NOMO-1 treated with DMSO at 0.1 percent for 48 hours (cell line): ENCODE measurements around the gene GPRIN2.
"Not testable (repeated sequence)": the region's sequence is repeated elsewhere in the genome, so short reads cannot be mapped to it uniquely, and the experiment has no call there.

Experiments
- DNase-seq: peaks from one replicate; lab custom pipeline; 2025; ENCODE audit not compliant: unreplicated experiment; lab: John Stamatoyannopoulos, UW

GPRIN2 gene

GRCh38 chr10:46556515-46557318, at the start of gene GPRIN2:
Gene GPRIN2, minus strand, starts transcription at chr10:46556658. Its CDS starts 5,922 bp downstream, at chr10:46550736.
- no peak for DNase-seq

GRCh38 chr10:46600516-46600915, 44.1 kb upstream of the GPRIN2 start:
- not testable (repeated sequence) for DNase-seq

GRCh38 chr10:46597616-46598246, 41.3 kb upstream of the GPRIN2 start:
- not testable (repeated sequence) for DNase-seq

- not testable (repeated sequence) for DNase-seq
These were observed 40.1 kb upstream of the GPRIN2 start for GRCh38 chr10:46596570-46596969.

GRCh38 chr10:46594453-46595063, 38.1 kb upstream of the GPRIN2 start:
- not testable (repeated sequence) for DNase-seq

- not testable (repeated sequence) for DNase-seq
These were observed 36.8 kb upstream of the GPRIN2 start for GRCh38 chr10:46593307-46593706.

GRCh38 chr10:46591053-46591452, 34.6 kb upstream of the GPRIN2 start:
- DNase-seq = not testable (repeated sequence)

GRCh38 chr10:46589589-46589988, 33.1 kb upstream of the GPRIN2 start:
- DNase-seq = not testable (repeated sequence)

GRCh38 chr10:46588221-46588620, 31.8 kb upstream of the GPRIN2 start:
- not testable (repeated sequence) for DNase-seq

GRCh38 chr10:46587546-46587945, 31.1 kb upstream of the GPRIN2 start:
- not testable (repeated sequence) for DNase-seq

GRCh38 chr10:46585246-46585645, 28.8 kb upstream of the GPRIN2 start:
- DNase-seq = not testable (repeated sequence)

GRCh38 chr10:46584196-46584595, 27.7 kb upstream of the GPRIN2 start:
- DNase-seq = not testable (repeated sequence)

- not testable (repeated sequence) for DNase-seq
These were observed 26.1 kb upstream of the GPRIN2 start for GRCh38 chr10:46582568-46582967.

- DNase-seq = not testable (repeated sequence)
These were observed 25.5 kb upstream of the GPRIN2 start for GRCh38 chr10:46581997-46582396.

GRCh38 chr10:46579378-46579777, 22.9 kb upstream of the GPRIN2 start:
- DNase-seq = not testable (repeated sequence)

- DNase-seq = not testable (repeated sequence)
These were observed 22.2 kb upstream of the GPRIN2 start, which contains the start of gene SYT15 for GRCh38 chr10:46578474-46579178. Gene SYT15, plus strand, starts transcription at chr10:46579128. Its CDS starts 41 bp downstream, at chr10:46579169.

GRCh38 chr10:46577624-46578473, 21.4 kb upstream of the GPRIN2 start:
- DNase-seq = not testable (repeated sequence)

- DNase-seq = not testable (repeated sequence)
These were observed 17.4 kb upstream of the GPRIN2 start for GRCh38 chr10:46573884-46574283.

GRCh38 chr10:46573314-46573713, 16.9 kb upstream of the GPRIN2 start:
- DNase-seq = not testable (repeated sequence)

- not testable (repeated sequence) for DNase-seq
These were observed 16.3 kb upstream of the GPRIN2 start for GRCh38 chr10:46572765-46573164.
